Right renal pelvis (tissue), 4 donors: ENCODE results near the gene CASS4. TPM values are rescaled to one million over a fixed set of nuclear protein-coding genes. Genes with fewer than 3 reads are reported as not detected.

Experiments
- DNase-seq, 4 donors: peaks; one replicate each; pipeline ENCODE4 v3.0.0-alpha.2; 2013; ENCODE audit warnings: low read depth in 4 of 4, low spot score in 3 of 4, missing footprints in 1 of 4
- polyA plus RNA-seq, 4 donors: library from polyadenylated mRNA; unstranded; fragments of 120-200 nt; gene quantifications; one replicate each; pipeline ENCODE4 v1.2.1, GENCODE V29; 2013; ENCODE audit not compliant: insufficient read length in 4 of 4

CASS4 gene
- polyA plus RNA-seq, 4 donors: 2.8 to 3.9 (median 3.6) TPM

DNA sequence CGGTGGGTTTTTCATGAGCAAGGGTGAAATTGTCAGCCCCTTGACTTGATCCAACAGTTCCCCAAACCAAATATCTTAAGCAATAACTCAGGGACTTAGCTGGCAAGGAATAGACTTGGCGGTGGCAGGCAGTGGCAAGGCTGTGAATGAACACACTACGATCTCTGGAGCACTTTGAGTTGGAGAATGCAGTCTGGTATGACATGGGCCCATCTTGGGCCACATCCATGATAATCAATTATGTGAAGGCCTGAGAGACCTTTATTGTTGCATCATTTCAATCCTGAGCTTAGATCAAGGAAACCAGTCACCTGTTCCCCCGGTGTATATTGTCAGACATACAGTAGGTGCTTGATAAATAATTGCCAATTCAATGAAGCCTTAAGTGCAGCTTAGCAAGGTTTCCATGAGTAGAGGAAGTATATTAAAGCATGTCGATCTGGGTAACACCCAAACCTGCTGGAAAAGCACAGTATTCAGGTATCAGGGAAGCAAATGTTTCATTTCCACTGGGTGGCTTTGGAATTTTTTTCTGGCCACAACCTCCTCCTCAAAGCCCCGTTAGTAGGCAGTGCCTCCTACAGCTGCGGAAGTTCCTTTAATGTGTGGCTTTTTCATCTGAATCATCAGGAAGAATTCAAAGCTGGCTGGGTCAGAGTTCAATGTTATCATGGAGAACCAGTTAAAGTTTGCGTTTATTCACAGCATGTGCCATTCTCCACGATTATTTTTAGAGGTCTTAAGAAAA lies 10.2 kb downstream of the CASS4 start:
- DNase-seq: no peak

GRCh38 chr20:56422824-56423189 lies 10.7 kb downstream of the CASS4 start:
- no peak for DNase-seq

DNA sequence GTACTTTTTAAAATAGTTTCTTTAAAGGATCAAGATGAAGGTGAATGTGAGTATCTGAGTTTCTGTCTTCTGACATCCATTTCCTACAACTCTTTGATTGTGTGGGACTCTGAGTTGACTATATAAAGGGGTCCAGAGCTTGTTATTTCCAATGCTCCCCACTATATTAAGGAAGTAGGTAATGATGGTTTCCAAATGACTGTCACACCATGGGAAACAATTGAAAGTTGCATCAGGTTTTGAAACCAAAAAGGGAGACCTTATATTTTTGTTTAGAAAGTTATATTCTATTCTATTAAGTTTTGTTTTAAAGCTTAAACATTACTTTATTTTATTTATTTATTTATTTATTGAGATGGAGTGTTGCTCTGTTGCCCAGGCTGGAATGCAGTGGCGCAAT lies 11.2 kb downstream of the CASS4 start:
- no peak for DNase-seq

DNA sequence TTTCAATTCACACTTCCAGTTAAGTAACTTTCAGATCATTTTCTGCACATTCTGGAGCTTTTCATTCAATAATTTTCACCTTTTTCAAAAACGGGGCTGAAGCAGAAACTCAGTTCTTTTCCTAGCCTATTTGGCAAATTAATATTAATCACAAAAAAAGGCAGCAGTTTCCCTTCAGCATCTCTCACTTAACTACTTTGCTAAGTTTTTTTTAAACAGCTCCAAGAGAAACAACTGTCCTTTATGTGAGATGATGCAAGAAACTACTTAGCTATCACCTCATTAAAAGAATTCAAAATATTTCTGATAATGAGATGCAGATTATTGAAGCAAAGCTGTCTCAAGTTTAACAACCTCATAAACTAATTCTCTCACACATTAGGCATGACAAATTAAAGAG lies 11.8 kb downstream of the CASS4 start:
- DNase-seq: no peak

GRCh38 chr20:56424931-56425330 lies 12.9 kb downstream of the CASS4 start:
- no peak for DNase-seq

GRCh38 chr20:56426026-56426425 lies 14.0 kb downstream of the CASS4 start:
- DNase-seq: no peak

DNA sequence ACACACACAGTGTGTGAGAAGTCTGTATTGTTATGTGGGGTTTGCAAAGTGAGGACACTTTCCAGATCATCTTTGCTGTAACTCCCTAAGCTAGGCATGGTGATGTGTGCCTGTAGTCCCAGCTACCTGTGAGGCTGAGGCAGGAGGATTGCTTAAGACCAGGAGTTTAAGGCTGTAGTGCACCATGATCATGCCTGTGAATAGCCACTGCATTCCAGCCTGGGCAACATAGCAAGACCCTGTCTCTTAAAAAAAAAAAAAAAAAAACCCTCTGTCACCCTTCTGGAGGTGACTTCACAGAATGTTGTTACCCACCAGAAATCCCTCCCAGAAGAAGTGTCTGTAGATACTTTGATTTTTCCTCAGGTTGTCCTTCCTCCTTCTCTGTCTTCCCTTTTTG lies 14.9 kb downstream of the CASS4 start:
- no peak for DNase-seq

- DNase-seq: no peak
These were observed 15.7 kb downstream of the CASS4 start for GRCh38 chr20:56427797-56428196.

DNA sequence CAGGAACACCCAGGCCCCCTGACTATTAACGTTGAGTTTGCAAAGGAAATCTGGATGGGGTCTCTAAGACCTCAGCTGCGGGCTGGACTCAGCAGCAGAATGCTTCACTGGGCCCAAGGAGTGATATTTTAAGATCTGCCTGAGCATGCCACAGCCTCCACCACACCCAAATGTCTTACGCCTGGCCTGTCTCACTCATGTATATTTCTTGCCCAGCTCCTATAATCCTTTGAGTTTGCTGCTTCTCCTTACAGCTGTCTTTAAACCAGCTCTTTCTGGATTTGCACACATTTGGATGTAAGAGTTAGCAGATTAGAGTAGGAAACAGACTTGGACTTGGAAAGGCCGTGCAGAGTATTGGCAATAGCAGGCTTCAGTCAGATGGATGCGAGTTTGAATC lies 16.4 kb downstream of the CASS4 start:
- DNase-seq: no peak

GRCh38 chr20:56428881-56429280 lies 16.8 kb downstream of the CASS4 start:
- DNase-seq: no peak

DNA sequence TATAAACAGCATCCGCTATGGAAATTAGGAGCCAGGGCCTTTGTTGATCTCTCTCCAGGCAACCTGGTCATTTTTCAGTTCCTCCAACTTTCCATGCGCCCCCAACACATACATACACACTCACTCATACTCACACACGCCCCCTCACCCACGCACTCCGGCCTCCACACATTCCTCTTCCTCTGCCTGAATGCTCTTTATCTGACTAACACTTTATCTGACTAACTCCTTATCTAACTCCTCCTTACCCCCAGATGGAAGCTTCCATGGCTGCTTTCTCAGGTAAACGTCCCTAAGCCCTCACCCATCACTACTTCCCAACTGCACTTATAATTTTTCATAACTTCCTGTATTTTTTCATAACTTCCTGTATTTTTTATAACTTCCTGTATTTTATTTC lies 17.4 kb downstream of the CASS4 start:
- no peak for DNase-seq

- DNase-seq: no peak
These were observed 17.9 kb downstream of the CASS4 start for GRCh38 chr20:56429941-56430340.

DNA sequence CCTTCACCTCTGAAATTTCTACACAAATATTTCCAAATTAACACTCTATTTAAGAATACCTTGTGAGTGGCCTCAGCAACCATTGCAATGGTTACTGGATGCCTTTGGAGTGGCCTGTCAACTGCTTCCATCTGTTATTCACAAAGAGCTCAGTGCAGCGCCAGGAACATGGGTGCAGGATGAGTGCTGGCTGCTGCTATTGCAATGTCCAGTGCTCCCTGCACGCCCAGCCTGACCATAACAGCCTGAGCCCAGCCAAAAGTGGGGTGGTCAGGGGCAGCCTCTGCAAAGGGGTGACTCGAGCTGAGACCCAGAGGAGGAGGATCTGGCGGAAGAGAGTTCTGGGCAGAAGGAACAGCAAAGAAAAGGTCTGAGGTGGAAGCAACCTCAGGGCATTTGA lies 18.4 kb downstream of the CASS4 start:
- no peak for DNase-seq

DNA sequence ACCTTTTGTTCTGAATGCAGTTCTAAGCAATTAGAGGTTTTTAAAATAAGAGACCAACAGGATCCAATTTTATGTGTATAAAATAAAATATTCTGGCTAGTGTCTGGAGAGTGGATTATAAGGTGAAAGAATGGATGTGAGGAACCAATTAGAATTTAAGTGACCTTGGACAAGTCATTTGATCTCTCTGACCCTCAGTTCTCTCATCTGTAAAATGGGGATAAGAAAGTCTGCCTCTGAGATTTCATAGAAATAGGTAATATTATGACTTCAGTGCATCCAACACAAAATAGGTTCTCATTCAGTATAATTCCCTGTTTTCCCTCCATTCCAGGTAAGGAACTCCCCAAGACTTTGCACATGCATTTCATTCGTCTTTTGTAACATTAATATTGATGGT lies 18.9 kb downstream of the CASS4 start:
- DNase-seq: no peak

DNA sequence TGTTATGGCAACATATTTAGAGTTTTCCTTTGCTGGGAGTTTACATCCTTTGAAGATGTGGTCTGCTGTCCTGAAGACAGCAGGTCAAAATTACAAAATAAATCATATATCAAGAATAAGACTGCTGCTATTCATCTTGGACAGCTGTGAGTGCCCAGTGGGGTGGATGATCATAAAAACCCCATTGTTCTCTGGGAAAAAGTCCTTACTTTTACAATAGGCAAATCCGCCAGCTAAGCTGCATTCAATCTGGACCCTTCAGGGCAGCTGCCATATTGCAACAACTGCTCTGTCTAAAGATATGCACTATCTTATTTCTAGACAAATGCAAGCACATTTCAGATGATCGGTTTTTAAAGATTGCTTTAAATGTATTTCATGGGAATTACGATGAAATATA lies 19.4 kb downstream of the CASS4 start:
- no peak for DNase-seq

- DNase-seq: no peak
These were observed 21.3 kb downstream of the CASS4 start for GRCh38 chr20:56433221-56433879.

GRCh38 chr20:56433880-56434255 lies 21.8 kb downstream of the CASS4 start:
- DNase-seq: no peak

DNA sequence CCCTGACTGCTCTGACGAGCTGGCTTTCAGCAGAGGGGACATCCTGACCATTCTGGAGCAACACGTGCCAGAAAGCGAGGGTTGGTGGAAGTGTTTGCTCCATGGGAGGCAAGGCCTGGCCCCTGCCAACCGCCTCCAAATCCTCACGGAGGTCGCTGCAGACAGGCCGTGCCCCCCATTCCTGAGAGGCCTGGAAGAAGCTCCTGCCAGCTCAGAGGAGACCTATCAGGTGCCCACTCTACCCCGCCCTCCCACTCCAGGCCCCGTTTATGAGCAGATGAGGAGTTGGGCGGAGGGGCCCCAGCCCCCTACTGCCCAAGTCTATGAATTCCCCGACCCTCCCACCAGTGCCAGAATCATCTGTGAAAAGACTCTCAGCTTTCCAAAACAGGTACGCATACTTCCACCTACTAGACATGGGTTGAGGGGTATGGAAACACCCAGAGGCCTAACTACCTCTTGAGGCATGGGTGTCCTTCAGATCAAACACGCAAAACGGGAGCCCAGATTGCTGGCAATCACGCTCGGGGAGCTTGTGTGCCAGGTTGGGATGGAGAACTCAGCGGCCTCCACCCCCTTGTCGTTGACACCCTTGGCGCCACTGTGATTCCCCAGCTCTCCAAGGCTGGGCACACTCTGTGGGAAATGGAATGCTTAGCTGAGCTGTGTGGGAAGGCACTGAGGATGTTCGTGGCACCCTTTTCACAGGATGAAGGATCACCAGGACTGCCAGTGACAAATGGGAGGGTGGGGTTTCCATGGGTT lies 25.3 kb downstream of the CASS4 start:
- no peak for DNase-seq

DNA sequence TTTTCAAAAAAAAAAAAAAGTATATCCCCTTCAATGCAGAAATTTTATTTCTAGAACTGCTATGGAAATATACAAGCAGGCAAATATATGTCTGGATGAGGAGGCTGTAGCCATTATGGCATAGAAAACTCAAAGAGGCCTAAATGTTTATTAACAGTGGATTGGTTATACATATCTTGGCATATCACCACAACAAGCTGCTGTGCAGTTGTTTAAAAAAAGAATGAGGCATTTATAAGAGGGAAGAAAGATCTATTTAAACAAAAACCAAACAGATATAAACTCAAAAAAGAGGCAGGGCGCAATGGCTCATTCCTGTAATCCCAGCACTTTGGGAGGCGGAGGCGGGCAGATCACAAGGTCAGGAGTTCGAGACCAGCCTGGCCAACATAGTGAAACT lies 26.2 kb downstream of the CASS4 start:
- DNase-seq: no peak

GRCh38 chr20:56439771-56440291 lies 27.8 kb downstream of the CASS4 start:
- peak in 2 of 4 donors; percentile 25 to 30 for DNase-seq

GRCh38 chr20:56440346-56441007 lies 28.4 kb downstream of the CASS4 start:
- DNase-seq: no peak
